HG02870 (cell line): ENCODE measurements around the gene TSEN54.

ENCODE experiments used
- ATAC-seq: cut with Tn5 transposase; IDR thresholded peaks from one replicate; pipeline ENCODE4 v1.9.1; 2021; ENCODE audit warnings: mild to moderate bottlenecking, moderate library complexity; ENCODE audit not compliant: unreplicated experiment

The TSEN54 gene

GRCh38 chr17:75558666-75559530, 42.6 kb downstream of the TSEN54 start:
- no peak for ATAC-seq

- ATAC-seq: no peak
Observed at GRCh38 chr17:75559958-75560533, 43.7 kb downstream of the TSEN54 start.

GRCh38 chr17:75561927-75562603, 45.7 kb downstream of the TSEN54 start:
- no peak for ATAC-seq

- no peak for ATAC-seq
Observed at GRCh38 chr17:75563063-75563758, 46.9 kb downstream of the TSEN54 start.

GRCh38 chr17:75564195-75564594, 47.9 kb downstream of the TSEN54 start:
- ATAC-seq: no peak

- no peak for ATAC-seq
Observed at GRCh38 chr17:75565066-75565465, 48.7 kb downstream of the TSEN54 start.

GRCh38 chr17:75565618-75566017, 49.3 kb downstream of the TSEN54 start:
- no peak for ATAC-seq

- no peak for ATAC-seq
Observed at GRCh38 chr17:75566416-75566815, 50.1 kb downstream of the TSEN54 start.

- ATAC-seq: no peak
Observed at GRCh38 chr17:75566834-75567233, 50.5 kb downstream of the TSEN54 start.

GRCh38 chr17:75568412-75569255, 52.3 kb downstream of the TSEN54 start:
- ATAC-seq: no peak

- no peak for ATAC-seq
Observed at GRCh38 chr17:75570034-75570676, 53.8 kb downstream of the TSEN54 start.

- ATAC-seq: no peak
Observed at GRCh38 chr17:75570772-75571171, 54.4 kb downstream of the TSEN54 start.

- peak; percentile 50 for ATAC-seq
Observed at GRCh38 chr17:75571197-75571884, 55.0 kb downstream of the TSEN54 start.

- no peak for ATAC-seq
Observed at GRCh38 chr17:75571885-75572215, 55.5 kb downstream of the TSEN54 start.

- no peak for ATAC-seq
Observed at GRCh38 chr17:75572713-75573539, 56.6 kb downstream of the TSEN54 start.

GRCh38 chr17:75573540-75573957, 57.2 kb downstream of the TSEN54 start:
- no peak for ATAC-seq

- ATAC-seq: no peak
Observed at GRCh38 chr17:75573994-75574393, 57.7 kb downstream of the TSEN54 start.
